ENCODE results near the gene UBR1. TPM values are rescaled to one million over a fixed set of nuclear protein-coding genes. Genes with fewer than 3 reads are reported as not detected.

The UBR1 gene
- total RNA-seq (2021; ENCODE audit: unreplicated experiment) (17.9 TPM), Bru-seq, nascent RNA (percentile 75 among the genes with signal in this experiment), BruChase-seq, experiment 1, labeled RNA remaining after a 6-hour chase (percentile 71 among the genes with signal in this experiment), BruChase-seq, experiment 2, labeled RNA remaining after a 2-hour chase (percentile 70 among the genes with signal in this experiment)
- polyA plus RNA-seq (2012) = 4.0 and 11.5 TPM in 2 replicates
- long read RNA-seq, full-length matches to known transcripts = 2 of 23 reads
- long read RNA-seq, partial matches to known transcripts = 15 of 23 reads
- long read RNA-seq, other reads (novel, unspliced or antisense) = 6 of 23 reads

- POLR2A ChIA-PET = interaction anchor here (0.6 to 1.3 kb wide), 3 partner anchors 11 to 697 kb away, joined by 3 to 5 read pairs (median 3); no protein-coding TSS in a partner anchor
- H3K9me3 ChIP-seq (ENCODE audit: control insufficient read depth in 1 of 2, insufficient read depth in 1 of 2, low read depth in 1 of 2, low read length in 2 of 2) = no peaks in the 10 kb centered on the region
- peak within 1 kb of the TSS; percentile 77 to 79 for H3K4me3 ChIP-seq (replicated peaks in 1 of 2; ENCODE audit: low read depth in 1 of 2, low read length in 2 of 2)
- no peaks in the 10 kb centered on the region for H4K20me1 ChIP-seq (ENCODE audit: insufficient read depth)
- DNase-seq (ENCODE audit: low read depth, low spot score) (peak; percentile 87), ATAC-seq (peak; percentile 93)
- H3K27me3 ChIP-seq (ENCODE audit: insufficient read depth, low read length) = no peaks in the 10 kb centered on the region
- RAD21 ChIA-PET (ENCODE audit: low non-redundant PET in 1 of 2, low total read pairs in 2 of 2, uncharacterized antibody in 2 of 2, unreplicated experiment in 2 of 2) = no interaction called here
- peaks cover 44% of the 10 kb centered on the region for H3K79me2 ChIP-seq (ENCODE audit: insufficient read depth, low read length)
- H3K27ac ChIP-seq (ENCODE audit: low read depth, low read length) = peak within 1 kb of the TSS; percentile 63
- H3K4me2 ChIP-seq (ENCODE audit: low read length) = peak within 1 kb of the TSS; percentile 86
- CTCF ChIA-PET = interaction anchor here (0.6 kb wide), 1 partner anchor 79 kb away, joined by 3 read pairs; the partner anchor contains the start of gene CCNDBP1
- no peaks in the 10 kb centered on the region for H3K36me3 ChIP-seq (ENCODE audit: control insufficient read depth in 1 of 2, insufficient read depth in 2 of 2, low read length in 2 of 2)
- intact Hi-C loops (cut with micrococcal nuclease) = no loop called here
- H3K9me2 ChIP-seq (ENCODE audit: insufficient read depth) = no peaks in the 10 kb centered on the region
- no TSS peak for BruUV-seq (replicated peaks)
- H3K4me1 ChIP-seq (ENCODE audit: control insufficient read depth in 1 of 2, insufficient read depth in 2 of 2, low read length in 2 of 2) = peaks cover 11 to 12% of the 10 kb centered on the region in 2 experiments
- H3K9ac ChIP-seq (ENCODE audit: low read length) = peak within 1 kb of the TSS; percentile 74
- H2AFZ ChIP-seq (ENCODE audit: low read depth, low read length, poor library complexity, severe bottlenecking) = peak within 1 kb of the TSS; percentile 37
- TF ChIP-seq REST (IDR thresholded peaks at IDR 0.05; ENCODE audit: low read depth) = no peak
- no peak for TF ChIP-seq EZH2 (IDR thresholded peaks at IDR 0.05)
- peak; percentile 46 for TF ChIP-seq SP1 (IDR thresholded peaks at IDR 0.05; ENCODE audit: low read depth)
- TF ChIP-seq FOSL1 (IDR thresholded peaks at IDR 0.05; ENCODE audit: low read depth) = no peak
- TF ChIP-seq CEBPB (IDR thresholded peaks at IDR 0.05; ENCODE audit: low read depth) = no peak; the same call in 1 of the 2 replicates
- no peak for TF ChIP-seq JUND (IDR thresholded peaks at IDR 0.05)
- no peak for TF ChIP-seq TCF7L2 (IDR thresholded peaks at IDR 0.05; ENCODE audit: borderline replicate concordance, extremely low read depth, insufficient read depth, insufficient read length)
- no peak for TF ChIP-seq ZNF274 (IDR thresholded peaks at IDR 0.05; ENCODE audit: low read depth, low read length)
- no peak for TF ChIP-seq ATF3 (IDR thresholded peaks at IDR 0.05)
- peak; percentile 52; the same call in 1 of the 2 replicates for TF ChIP-seq SIN3A (IDR thresholded peaks at IDR 0.05; ENCODE audit: low read depth)
- TF ChIP-seq ELF1 (IDR thresholded peaks at IDR 0.05; ENCODE audit: borderline replicate concordance, low read depth) = peak; percentile 81
- TF ChIP-seq MAX (IDR thresholded peaks at IDR 0.05) = peak; percentile 37; the same call in 1 of the 2 replicates
- TF ChIP-seq POLR2AphosphoS5 (IDR thresholded peaks at IDR 0.05; ENCODE audit: low read depth, low read length) = peak; percentile 80
- no peak for TF ChIP-seq SRF (IDR thresholded peaks at IDR 0.05; ENCODE audit: low read depth)
- TF ChIP-seq EZH2phosphoT487 (IDR thresholded peaks at IDR 0.05; ENCODE audit: borderline replicate concordance) = no peak
- TF ChIP-seq CBX3 (IDR thresholded peaks at IDR 0.05; ENCODE audit: low read depth) = peak; percentile 55; the same call in 1 of the 2 replicates
- 0 out of 2 replicates have a peak, but pooled peaks have one; percentile 18 for TF ChIP-seq ZFX (IDR thresholded peaks at IDR 0.05)
- TF ChIP-seq RAD21 (IDR thresholded peaks at IDR 0.05; ENCODE audit: low read depth) = no peak
- peak; percentile 51 for TF ChIP-seq POLR2A (IDR thresholded peaks at IDR 0.05; ENCODE audit: borderline replicate concordance, extremely low read depth, insufficient read depth, insufficient read length)
- no peak for TF ChIP-seq CTCF (IDR thresholded peaks at IDR 0.05 in 2 of 3, conservative IDR thresholded peaks at IDR 0.05 in 1 of 3; ENCODE audit: borderline replicate concordance in 1 of 3, insufficient read depth in 1 of 3, low read depth in 2 of 3, low read length in 2 of 3)
- peak; percentile 12; the same call in 1 of the 2 replicates for TF ChIP-seq EGR1 (IDR thresholded peaks at IDR 0.05; ENCODE audit: low read depth)
Observed at GRCh38 chr15:43105778-43106485, at the start of gene UBR1. TSS of gene UBR1 (minus strand) at chr15:43106038. CDS start at chr15:43106022, 16 bp downstream.

Data from HCT116 (cell line).